Measurements from ENCODE around the gene CFAP91.

Gene CFAP91

DNA sequence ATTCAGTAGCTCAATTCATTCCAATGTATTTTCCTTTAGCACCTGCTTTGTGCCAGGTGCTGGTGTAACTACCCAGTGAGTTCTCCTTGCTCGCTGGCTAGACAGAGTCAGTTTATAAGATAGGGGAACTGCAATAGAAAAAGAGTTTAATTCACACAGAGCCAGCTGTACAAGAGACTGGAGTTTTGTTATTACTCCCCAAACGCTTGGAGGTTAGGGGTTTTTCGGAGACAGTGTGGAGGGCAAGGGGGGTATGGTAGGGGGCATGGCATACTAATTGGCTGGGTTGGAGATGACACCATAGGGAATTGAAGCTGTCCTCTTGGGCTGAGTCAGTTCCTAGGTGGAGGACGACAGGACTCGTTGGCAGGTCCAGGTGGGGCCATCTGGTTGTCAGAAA is 5.4 kb upstream of the CFAP91 start:
- no peak for DNase-seq (ENCODE audit: low read depth in 1 of 2, low spot score in 1 of 2)
- no peak overlapping the region for H3K27ac ChIP-seq (replicated peaks)
- no peak overlapping the region for H3K4me3 ChIP-seq (replicated peaks; ENCODE audit: insufficient read depth, low read length)
- H3K27me3 ChIP-seq (ENCODE audit: insufficient read depth, poor library complexity, severe bottlenecking), result no peaks in the 10 kb centered on the region
- TF ChIP-seq, protein P1, sequence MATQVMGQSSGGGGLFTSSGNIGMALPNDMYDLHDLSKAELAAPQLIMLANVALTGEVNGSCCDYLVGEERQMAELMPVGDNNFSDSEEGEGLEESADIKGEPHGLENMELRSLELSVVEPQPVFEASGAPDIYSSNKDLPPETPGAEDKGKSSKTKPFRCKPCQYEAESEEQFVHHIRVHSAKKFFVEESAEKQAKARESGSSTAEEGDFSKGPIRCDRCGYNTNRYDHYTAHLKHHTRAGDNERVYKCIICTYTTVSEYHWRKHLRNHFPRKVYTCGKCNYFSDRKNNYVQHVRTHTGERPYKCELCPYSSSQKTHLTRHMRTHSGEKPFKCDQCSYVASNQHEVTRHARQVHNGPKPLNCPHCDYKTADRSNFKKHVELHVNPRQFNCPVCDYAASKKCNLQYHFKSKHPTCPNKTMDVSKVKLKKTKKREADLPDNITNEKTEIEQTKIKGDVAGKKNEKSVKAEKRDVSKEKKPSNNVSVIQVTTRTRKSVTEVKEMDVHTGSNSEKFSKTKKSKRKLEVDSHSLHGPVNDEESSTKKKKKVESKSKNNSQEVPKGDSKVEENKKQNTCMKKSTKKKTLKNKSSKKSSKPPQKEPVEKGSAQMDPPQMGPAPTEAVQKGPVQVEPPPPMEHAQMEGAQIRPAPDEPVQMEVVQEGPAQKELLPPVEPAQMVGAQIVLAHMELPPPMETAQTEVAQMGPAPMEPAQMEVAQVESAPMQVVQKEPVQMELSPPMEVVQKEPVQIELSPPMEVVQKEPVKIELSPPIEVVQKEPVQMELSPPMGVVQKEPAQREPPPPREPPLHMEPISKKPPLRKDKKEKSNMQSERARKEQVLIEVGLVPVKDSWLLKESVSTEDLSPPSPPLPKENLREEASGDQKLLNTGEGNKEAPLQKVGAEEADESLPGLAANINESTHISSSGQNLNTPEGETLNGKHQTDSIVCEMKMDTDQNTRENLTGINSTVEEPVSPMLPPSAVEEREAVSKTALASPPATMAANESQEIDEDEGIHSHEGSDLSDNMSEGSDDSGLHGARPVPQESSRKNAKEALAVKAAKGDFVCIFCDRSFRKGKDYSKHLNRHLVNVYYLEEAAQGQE (IDR thresholded peaks at IDR 0.05; ENCODE audit: insufficient replicate concordance, low read depth), result no peak
- no peak for TF ChIP-seq POLR2AphosphoS5 (IDR thresholded peaks at IDR 0.05; ENCODE audit: low read depth)
- TF ChIP-seq SPI1 (IDR thresholded peaks at IDR 0.05; ENCODE audit: borderline replicate concordance, low read depth), result no peak
- TF ChIP-seq, protein P2, sequence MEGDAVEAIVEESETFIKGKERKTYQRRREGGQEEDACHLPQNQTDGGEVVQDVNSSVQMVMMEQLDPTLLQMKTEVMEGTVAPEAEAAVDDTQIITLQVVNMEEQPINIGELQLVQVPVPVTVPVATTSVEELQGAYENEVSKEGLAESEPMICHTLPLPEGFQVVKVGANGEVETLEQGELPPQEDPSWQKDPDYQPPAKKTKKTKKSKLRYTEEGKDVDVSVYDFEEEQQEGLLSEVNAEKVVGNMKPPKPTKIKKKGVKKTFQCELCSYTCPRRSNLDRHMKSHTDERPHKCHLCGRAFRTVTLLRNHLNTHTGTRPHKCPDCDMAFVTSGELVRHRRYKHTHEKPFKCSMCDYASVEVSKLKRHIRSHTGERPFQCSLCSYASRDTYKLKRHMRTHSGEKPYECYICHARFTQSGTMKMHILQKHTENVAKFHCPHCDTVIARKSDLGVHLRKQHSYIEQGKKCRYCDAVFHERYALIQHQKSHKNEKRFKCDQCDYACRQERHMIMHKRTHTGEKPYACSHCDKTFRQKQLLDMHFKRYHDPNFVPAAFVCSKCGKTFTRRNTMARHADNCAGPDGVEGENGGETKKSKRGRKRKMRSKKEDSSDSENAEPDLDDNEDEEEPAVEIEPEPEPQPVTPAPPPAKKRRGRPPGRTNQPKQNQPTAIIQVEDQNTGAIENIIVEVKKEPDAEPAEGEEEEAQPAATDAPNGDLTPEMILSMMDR (IDR thresholded peaks at IDR 0.05; ENCODE audit: insufficient read depth, low read length), result no peak
- TF ChIP-seq GABPA (IDR thresholded peaks at IDR 0.05; ENCODE audit: low read depth), result no peak

DNA sequence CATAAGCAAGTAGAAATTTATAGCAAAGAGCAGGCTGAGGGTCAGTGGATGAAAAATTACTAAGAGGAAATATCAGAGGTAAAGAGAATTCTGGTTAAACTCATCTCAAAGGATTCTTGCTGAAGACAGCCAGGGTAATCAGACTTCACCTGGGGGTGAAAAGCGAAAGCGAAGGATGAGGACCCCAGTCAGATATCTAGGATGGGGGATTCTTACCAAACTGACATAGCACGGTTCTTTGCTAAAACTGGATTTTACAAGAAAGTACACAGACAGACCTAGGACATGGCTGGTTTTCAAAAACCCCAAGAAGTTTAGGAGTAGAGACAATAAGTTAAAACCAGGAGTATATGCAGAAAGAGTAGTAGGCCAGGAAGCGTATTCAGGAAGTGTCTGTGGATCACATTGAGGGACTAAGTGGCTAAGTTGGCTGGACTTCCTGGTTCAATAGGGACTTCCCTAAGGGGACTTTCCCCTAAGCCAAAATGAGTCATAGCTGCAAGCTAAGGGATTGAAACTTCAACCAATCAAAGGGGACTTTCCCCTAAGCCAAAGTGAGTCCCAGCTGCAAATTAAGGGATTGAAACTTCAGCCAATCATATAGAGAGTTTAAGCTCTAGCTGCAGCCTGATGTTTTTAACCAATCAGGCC is 2.4 kb upstream of the CFAP91 start:
- TF ChIP-seq, protein P2 (IDR thresholded peaks at IDR 0.05; ENCODE audit: insufficient read depth, low read length), result no peak
- TF ChIP-seq GABPA (IDR thresholded peaks at IDR 0.05; ENCODE audit: low read depth) (no peak), POLR2AphosphoS5 (IDR thresholded peaks at IDR 0.05; ENCODE audit: low read depth) (no peak), SPI1 (IDR thresholded peaks at IDR 0.05; ENCODE audit: borderline replicate concordance, low read depth) (peak; percentile 57; the same call in 1 of the 2 replicates)
- TF ChIP-seq, protein P1 (IDR thresholded peaks at IDR 0.05; ENCODE audit: insufficient replicate concordance, low read depth), result no peak
- Histone ChIP-seq H3K27ac (replicated peaks) (peak overlapping the region; percentile 4), H3K27me3 (ENCODE audit: insufficient read depth, poor library complexity, severe bottlenecking) (no peaks in the 10 kb centered on the region), H3K4me3 (replicated peaks; ENCODE audit: insufficient read depth, low read length) (no peak overlapping the region)
- peak; percentile 36 to 50 for DNase-seq (ENCODE audit: low read depth in 1 of 2, low spot score in 1 of 2)

DNA sequence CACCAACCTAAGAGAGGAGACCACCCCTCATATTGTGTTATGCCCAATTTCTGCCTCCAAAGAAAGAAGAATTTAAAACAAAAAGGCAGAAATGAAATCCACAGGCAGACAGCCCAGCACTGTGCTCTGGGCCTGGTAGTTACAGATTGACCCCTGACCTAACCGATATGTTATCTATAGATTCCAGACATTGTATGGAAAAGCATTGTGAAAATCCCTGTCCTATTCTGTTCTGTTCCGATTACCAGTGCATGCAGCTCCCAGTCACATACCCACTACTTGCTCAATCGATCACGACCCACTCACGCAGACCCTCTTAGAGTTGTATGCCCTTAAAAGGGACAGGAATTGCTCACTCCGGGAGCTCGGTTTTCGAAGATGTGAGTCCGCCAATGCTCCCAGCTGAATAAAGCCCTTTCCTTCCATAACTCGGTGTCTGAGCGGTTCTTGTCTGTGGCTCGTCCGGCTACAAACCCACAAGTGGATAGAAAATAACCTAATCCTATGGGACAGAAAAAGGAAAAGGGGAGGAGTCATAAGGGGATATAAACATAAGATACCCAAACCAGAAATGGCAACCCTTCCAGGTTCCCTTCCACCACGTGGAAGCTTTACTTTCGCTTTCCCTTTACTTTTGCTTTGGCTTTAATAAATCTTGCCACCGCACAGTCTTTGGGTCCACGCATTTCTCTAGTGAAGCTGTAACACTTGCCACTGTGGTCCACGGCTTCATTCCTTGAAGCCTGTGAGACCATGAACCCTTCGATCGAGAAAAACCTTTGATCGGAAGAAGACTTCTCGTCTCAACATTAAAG is 1.7 kb upstream of the CFAP91 start:
- TF ChIP-seq GABPA (IDR thresholded peaks at IDR 0.05; ENCODE audit: low read depth) (no peak), SPI1 (IDR thresholded peaks at IDR 0.05; ENCODE audit: borderline replicate concordance, low read depth) (no peak), POLR2AphosphoS5 (IDR thresholded peaks at IDR 0.05; ENCODE audit: low read depth) (no peak)
- TF ChIP-seq, protein P1 (IDR thresholded peaks at IDR 0.05; ENCODE audit: insufficient replicate concordance, low read depth), result no peak
- TF ChIP-seq, protein P2 (IDR thresholded peaks at IDR 0.05; ENCODE audit: insufficient read depth, low read length), result no peak

More for the DNA sequence above, 1.7 kb upstream of the CFAP91 start:
- H3K27ac ChIP-seq (replicated peaks), result no peak overlapping the region; the same call in 1 of the 2 replicates
- H3K4me3 ChIP-seq (replicated peaks; ENCODE audit: insufficient read depth, low read length), result no peak overlapping the region
- no peak for DNase-seq (ENCODE audit: low read depth in 1 of 2, low spot score in 1 of 2)
- no peaks in the 10 kb centered on the region for H3K27me3 ChIP-seq (ENCODE audit: insufficient read depth, poor library complexity, severe bottlenecking)

All from HL-60 (cell line).